SU-DHL-6 (cell line): ENCODE results near the gene TEAD1.

ENCODE experiments used
- EZH2phosphoT487 ChIP-seq: fragments of 200-600 bp; sonication (generic), shearing (Covaris generic); conservative IDR thresholded peaks from 2 replicates; pipeline ENCODE4 v1.6.1; 2018; ENCODE audit warnings: mild to moderate bottlenecking, antibody characterized with exemption, low read length, moderate library complexity, mixed read lengths
- TF ChIP-seq, protein P1 (sequence below): fragments of 200-600 bp; sonication (generic); IDR thresholded peaks from one replicate; pipeline ENCODE4 v1.5.1; 2017; ENCODE audit warnings: antibody characterized with exemption, mild to moderate bottlenecking, low read length, moderate library complexity; ENCODE audit not compliant: insufficient read depth, poor library complexity, severe bottlenecking

DNA sequence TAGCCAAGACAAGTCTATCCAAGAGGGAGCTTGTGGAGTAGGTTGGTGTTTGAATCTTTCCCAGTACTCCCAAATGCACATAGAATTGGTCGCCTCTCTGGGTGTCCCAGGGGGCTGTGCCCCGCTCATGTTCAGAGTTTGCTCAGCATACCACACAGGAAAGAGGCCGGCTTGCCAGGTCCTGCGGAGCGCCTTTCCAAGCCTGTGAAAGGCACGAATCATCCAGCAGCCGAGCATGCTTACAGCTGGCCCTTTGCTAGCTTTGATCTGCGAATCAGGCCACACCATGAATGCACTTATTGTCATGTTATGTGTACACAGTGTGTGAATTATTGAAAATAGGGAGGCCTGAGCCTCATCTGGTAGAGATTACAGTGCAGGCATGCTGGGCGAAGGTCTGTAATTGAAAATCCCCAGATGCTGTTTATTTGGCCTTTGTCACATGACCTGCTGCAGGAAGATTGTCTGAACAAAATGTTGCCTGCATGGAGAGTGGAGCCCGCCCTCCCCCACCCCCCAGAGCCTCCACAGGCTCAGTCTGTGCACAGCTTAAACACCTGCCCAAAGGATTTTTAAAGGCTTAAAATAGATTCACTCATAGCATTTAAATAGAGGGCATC, 171.6 kb downstream of the TEAD1 start:
- TF ChIP-seq, protein P1, sequence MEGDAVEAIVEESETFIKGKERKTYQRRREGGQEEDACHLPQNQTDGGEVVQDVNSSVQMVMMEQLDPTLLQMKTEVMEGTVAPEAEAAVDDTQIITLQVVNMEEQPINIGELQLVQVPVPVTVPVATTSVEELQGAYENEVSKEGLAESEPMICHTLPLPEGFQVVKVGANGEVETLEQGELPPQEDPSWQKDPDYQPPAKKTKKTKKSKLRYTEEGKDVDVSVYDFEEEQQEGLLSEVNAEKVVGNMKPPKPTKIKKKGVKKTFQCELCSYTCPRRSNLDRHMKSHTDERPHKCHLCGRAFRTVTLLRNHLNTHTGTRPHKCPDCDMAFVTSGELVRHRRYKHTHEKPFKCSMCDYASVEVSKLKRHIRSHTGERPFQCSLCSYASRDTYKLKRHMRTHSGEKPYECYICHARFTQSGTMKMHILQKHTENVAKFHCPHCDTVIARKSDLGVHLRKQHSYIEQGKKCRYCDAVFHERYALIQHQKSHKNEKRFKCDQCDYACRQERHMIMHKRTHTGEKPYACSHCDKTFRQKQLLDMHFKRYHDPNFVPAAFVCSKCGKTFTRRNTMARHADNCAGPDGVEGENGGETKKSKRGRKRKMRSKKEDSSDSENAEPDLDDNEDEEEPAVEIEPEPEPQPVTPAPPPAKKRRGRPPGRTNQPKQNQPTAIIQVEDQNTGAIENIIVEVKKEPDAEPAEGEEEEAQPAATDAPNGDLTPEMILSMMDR, result no peak
- TF ChIP-seq EZH2phosphoT487, result no peak
